GM12872 (cell line): ENCODE data around the gene PSAP.

Experiments used
- CTCF ChIP-seq: IDR thresholded peaks from 3 replicates; pipeline ENCODE4 v1.5.1; 2011; ENCODE audit warnings: low read depth, mild to moderate bottlenecking, low read length, moderate library complexity; ENCODE audit not compliant: insufficient read depth

PSAP gene

GRCh38 chr10:71878327-71879034 lies 27.4 kb upstream of the PSAP start:
- TF ChIP-seq CTCF: no peak

- no peak for TF ChIP-seq CTCF
These were observed 26.8 kb upstream of the PSAP start for GRCh38 chr10:71877821-71878220.

GRCh38 chr10:71873582-71874211 lies 22.6 kb upstream of the PSAP start:
- no peak for TF ChIP-seq CTCF

GRCh38 chr10:71868192-71868697 lies 17.2 kb upstream of the PSAP start:
- no peak for TF ChIP-seq CTCF

- TF ChIP-seq CTCF: no peak
These were observed 14.6 kb upstream of the PSAP start for GRCh38 chr10:71865561-71866041.

- no peak for TF ChIP-seq CTCF
These were observed 13.9 kb upstream of the PSAP start for GRCh38 chr10:71864911-71865361.

GRCh38 chr10:71863203-71863602 lies 12.2 kb upstream of the PSAP start:
- TF ChIP-seq CTCF: no peak
